Astrocyte of the spinal cord (primary cell): ENCODE data around the gene PFKL.

Experiments used
- DNase-seq: peaks from one replicate; pipeline ENCODE4 v3.0.0; 2011; ENCODE audit warnings: low read depth, low spot score
- H3K4me3 ChIP-seq: 2 replicates; pipeline ENCODE4 v1.5.1; 2011; ENCODE audit warnings: low read depth, mild to moderate bottlenecking, low read length, moderate library complexity
- CTCF ChIP-seq: IDR thresholded peaks from 2 replicates; pipeline ENCODE4 v1.5.1; 2012; ENCODE audit warnings: low read depth, mild to moderate bottlenecking, low read length, inconsistent platforms
- in situ Hi-C: cut with HindIII; loops from 2 replicates; pipeline ENCODE4 v1.10.0; 2017; ENCODE audit warnings: low sequenced_read_pairs

PFKL gene

GRCh38 chr21:44286086-44286715 lies 13.7 kb upstream of the PFKL start:
- no peak for DNase-seq
- H3K4me3 ChIP-seq = no peak overlapping the region
- no peak for TF ChIP-seq CTCF
- in situ Hi-C loops = no loop called here

DNA sequence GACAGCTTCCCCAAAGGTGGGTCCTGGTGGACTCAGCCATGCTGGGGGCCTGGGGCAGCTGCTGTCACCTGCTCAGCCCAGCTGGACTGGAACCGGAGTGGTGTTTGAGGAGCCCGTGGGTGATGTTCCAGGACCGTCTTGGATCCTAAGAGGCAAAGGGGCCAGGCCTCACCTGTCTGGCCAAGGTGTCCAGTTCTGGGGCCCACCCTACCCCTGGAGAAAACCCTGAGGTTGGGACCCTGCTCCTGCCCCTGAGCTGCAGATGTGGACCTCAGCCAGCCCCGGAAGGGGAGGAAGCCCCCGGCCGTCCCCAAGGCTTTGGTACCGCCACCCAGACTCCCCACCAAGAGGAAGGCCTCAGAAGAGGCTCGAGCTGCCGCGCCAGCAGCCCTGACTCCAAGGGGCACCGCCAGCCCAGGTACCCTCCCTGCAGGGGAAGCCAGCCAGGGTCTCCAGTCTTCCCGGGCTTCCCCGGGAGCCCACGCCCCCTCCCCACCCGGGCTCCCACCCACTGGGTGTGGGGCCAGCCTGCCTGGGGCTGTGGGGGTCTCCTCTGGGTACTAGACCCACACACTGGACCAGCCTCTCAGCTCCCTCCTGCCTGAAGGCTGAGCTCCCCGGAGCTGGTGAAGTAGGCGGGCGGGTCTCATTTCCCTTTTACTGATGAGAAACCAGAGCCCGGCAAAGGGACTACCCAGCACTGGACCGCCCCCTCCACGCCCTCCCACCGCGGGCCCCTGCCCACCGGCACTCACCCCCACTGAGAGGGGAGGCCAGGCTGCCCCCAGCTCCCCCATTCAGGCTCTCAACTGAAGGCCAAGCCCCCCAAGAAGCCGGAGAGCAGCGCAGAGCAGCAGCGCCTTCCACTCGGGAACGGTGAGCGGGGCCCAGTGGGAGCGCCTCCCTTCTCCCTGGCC lies 12.9 kb upstream of the PFKL start:
- in situ Hi-C loops = no loop called here
- H3K4me3 ChIP-seq = no peak overlapping the region
- TF ChIP-seq CTCF = no peak
- no peak for DNase-seq

DNA sequence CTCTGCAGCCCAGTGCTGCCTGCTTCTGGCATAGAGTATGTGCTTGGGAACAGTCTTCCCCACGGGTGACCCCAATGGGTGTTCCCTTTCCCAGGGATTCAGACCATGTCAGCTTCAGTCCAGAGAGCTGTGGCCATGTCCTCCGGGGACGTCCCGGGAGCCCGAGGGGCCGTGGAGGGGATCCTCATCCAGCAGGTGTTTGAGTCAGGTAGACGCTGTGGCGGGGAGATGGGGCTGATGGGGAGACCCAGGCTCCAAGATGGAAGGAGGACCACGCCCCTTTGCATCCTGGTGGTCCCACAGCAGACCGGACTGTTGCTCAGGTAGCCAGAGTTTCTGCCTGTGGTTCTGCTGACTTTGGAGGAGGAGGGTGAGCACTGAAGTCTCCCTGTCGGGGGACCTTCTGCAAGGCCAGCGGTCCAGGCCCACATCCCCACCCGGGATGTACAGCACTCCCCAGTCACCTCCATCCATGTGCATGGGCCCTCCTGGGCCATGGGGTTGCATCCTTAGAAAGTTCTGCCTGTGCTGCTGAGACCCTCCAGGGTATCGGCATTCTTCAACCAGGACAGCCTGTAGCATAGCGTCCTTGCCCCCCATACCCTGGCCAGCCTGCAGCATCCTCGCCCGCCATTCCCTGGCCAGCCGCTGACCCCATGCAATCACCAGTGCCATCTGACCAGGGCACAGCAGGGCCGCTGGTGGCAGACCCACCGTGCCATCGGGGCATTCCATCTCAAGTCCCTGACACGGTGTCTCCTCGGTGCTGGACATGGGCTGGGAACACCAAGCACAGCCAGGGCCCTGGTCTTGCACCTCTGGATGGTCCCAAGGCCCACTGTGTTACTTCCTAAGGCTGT lies 11.4 kb upstream of the PFKL start:
- no peak overlapping the region for H3K4me3 ChIP-seq
- TF ChIP-seq CTCF = no peak
- in situ Hi-C loops = no loop called here
- no peak for DNase-seq

DNA sequence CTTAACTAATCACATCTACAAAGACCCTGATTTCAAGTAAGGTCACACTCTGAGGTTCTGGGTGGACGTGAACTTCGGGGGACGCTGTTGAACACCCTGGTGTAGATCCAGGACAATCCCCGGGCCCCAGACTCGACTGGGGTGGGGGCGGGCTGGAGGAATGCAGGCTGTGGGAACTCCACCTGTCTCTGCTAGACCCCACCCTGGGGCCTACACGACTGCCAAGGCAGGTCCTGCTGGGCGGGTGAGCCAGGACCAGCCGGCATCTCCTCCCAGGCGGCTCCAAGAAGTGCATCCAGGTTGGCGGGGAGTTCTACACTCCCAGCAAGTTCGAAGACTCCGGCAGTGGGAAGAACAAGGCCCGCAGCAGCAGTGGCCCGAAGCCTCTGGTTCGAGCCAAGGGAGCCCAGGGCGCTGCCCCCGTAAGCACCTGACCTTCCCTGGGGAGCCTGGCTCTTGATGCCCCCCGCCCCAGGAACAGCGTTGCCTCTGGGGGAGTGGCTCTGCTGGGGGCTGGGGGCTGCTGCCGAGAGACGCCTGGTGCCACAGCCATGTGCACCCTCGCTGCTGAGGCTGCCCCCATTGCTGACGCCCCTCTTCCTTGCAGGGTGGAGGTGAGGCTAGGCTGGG lies 10.4 kb upstream of the PFKL start:
- no peak for DNase-seq
- in situ Hi-C loops = no loop called here
- no peak for TF ChIP-seq CTCF
- H3K4me3 ChIP-seq = no peak overlapping the region

DNA sequence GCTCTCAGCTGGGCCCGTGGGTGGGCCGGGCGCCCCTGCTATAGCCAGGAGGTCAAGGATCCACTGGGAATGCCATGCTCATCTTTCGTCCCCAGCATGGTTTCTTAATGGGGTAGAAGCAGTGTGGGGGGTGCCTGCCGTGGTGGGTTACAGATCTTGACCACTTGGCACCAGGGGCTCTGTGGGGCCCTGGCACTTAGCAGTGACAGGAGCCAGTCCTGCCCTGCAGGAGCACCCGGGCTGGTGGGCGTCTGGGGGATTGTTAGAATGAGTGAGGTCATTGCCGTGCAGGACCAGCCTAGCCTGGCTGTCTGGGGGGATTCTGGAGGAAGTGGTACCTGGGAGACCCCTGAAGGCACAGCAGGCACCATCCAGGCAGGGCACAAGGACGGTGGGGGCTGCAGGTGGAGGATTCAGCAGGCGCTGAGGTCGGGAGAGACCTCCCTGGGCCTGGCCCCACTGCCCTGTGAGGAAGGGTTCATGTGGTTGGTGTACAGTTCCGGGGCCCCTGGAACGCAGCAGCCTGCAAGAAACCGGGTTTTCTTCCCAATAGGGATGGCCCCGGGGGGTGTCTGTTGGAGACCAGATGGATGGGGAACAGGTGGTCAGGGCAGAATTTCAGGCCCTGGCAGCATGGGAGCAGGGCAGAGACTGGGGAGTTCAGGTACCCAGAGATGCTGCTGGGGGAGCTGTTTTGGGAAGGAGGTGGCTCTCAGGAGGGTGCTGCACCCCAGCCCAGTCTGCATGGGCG lies 9.4 kb upstream of the PFKL start:
- DNase-seq = no peak
- TF ChIP-seq CTCF = no peak
- no peak overlapping the region for H3K4me3 ChIP-seq
- in situ Hi-C loops = no loop called here
